Measurements from ENCODE around the gene MUC5AC.
"Not testable (repeated sequence)": the region's sequence is repeated elsewhere in the genome, so short reads cannot be mapped to it uniquely, and the experiment has no call there.

Gene MUC5AC

GRCh38 chr11:1163911-1164735 is 6.4 kb downstream of the MUC5AC start:
- DNase-seq = no peak

GRCh38 chr11:1164779-1165255 is 7.1 kb downstream of the MUC5AC start:
- DNase-seq = not testable (repeated sequence)

- DNase-seq = no peak
These were observed 7.7 kb downstream of the MUC5AC start for GRCh38 chr11:1165256-1166041.

GRCh38 chr11:1167256-1167655 is 9.5 kb downstream of the MUC5AC start:
- DNase-seq = no peak

GRCh38 chr11:1167751-1168231 is 10.0 kb downstream of the MUC5AC start:
- DNase-seq = no peak

GRCh38 chr11:1168256-1168655 is 10.5 kb downstream of the MUC5AC start:
- no peak for DNase-seq

GRCh38 chr11:1168721-1169161 is 11.0 kb downstream of the MUC5AC start:
- no peak for DNase-seq

- no peak for DNase-seq
These were observed 13.7 kb downstream of the MUC5AC start for GRCh38 chr11:1171223-1171984.

- DNase-seq = no peak
These were observed 14.4 kb downstream of the MUC5AC start for GRCh38 chr11:1171985-1172728.

GRCh38 chr11:1172729-1173117 is 15.0 kb downstream of the MUC5AC start:
- no peak for DNase-seq

- DNase-seq = not testable (repeated sequence)
These were observed 15.6 kb downstream of the MUC5AC start for GRCh38 chr11:1173396-1173795.

- DNase-seq = no peak
These were observed 17.0 kb downstream of the MUC5AC start for GRCh38 chr11:1174441-1175370.

GRCh38 chr11:1175461-1176223 is 17.9 kb downstream of the MUC5AC start:
- DNase-seq = no peak

- DNase-seq = no peak
These were observed 18.7 kb downstream of the MUC5AC start for GRCh38 chr11:1176224-1177019.

- no peak for DNase-seq
These were observed 19.4 kb downstream of the MUC5AC start for GRCh38 chr11:1177020-1177770.

GRCh38 chr11:1177771-1178090 is 20.0 kb downstream of the MUC5AC start:
- no peak for DNase-seq

GRCh38 chr11:1178201-1178885 is 20.6 kb downstream of the MUC5AC start:
- DNase-seq = no peak

GRCh38 chr11:1178906-1179305 is 21.2 kb downstream of the MUC5AC start:
- DNase-seq = no peak
